GM12878 (cell line): Measurements from ENCODE around the gene PDGFB. TPM values are rescaled to one million over a fixed set of nuclear protein-coding genes. Genes with fewer than 3 reads are reported as not detected.

Source experiments
- ATF7 ChIP-seq: fragments of 450-650 bp; IDR thresholded peaks from 2 replicates; pipeline ENCODE4 v1.6.1; 2016; ENCODE audit warnings: low read depth, mild to moderate bottlenecking
- CEBPB ChIP-seq, 2 experiments: fragments of 150-350 bp in 1 of 2; IDR thresholded peaks; 2 replicates each; pipeline ENCODE4 v1.6.1; 2012 to 2014; ENCODE audit warnings: low read depth in 2 of 2, low read length in 2 of 2, borderline replicate concordance in 1 of 2, inconsistent platforms in 1 of 2
- CHD1 ChIP-seq: IDR thresholded peaks from 2 replicates; pipeline ENCODE4 v1.6.1; 2012; ENCODE audit warnings: low read depth, low read length, improper control_type of control experiment
- CREM ChIP-seq: IDR thresholded peaks from 2 replicates; pipeline ENCODE4 v1.6.1; 2014; ENCODE audit warnings: antibody characterized with exemption, low read depth
- EED ChIP-seq: sonication (generic); IDR thresholded peaks from 2 replicates; pipeline ENCODE4 v1.6.1; 2016; ENCODE audit warnings: antibody characterized with exemption, low read depth
- ETV6 ChIP-seq, 2 experiments: fragments of 450-650 bp in 1 of 2; IDR thresholded peaks in 1 of 2; conservative IDR thresholded peaks in 1 of 2; 2 replicates each; pipeline ENCODE4 v1.6.1; 2014; ENCODE audit warnings: antibody characterized with exemption in 1 of 2, borderline replicate concordance in 1 of 2, low read depth in 1 of 2, mild to moderate bottlenecking in 1 of 2, moderate library complexity in 1 of 2
- KDM1A ChIP-seq: fragments of 200-600 bp; sonication (generic); IDR thresholded peaks from 2 replicates; pipeline ENCODE4 v1.6.1; 2016; ENCODE audit warnings: borderline replicate concordance
- MTA2 ChIP-seq: fragments of 450-650 bp; IDR thresholded peaks from 2 replicates; pipeline ENCODE4 v1.6.1; 2016; ENCODE audit warnings: low read depth, mild to moderate bottlenecking, moderate library complexity
- NBN ChIP-seq: fragments of 450-650 bp; IDR thresholded peaks from 2 replicates; pipeline ENCODE4 v1.6.1; 2016
- NFIC ChIP-seq: IDR thresholded peaks from 2 replicates; pipeline ENCODE4 v1.6.1; 2012; ENCODE audit warnings: low read depth, mild to moderate bottlenecking, inconsistent platforms, low read length, moderate library complexity
- NFXL1 ChIP-seq: fragments of 450-650 bp; IDR thresholded peaks from 2 replicates; pipeline ENCODE4 v1.6.1; 2017; ENCODE audit warnings: antibody characterized with exemption, mild to moderate bottlenecking, borderline replicate concordance
- PAX8 ChIP-seq: fragments of 450-650 bp; IDR thresholded peaks from 2 replicates; pipeline ENCODE4 v1.6.1; 2017; ENCODE audit warnings: mild to moderate bottlenecking, moderate library complexity
- POLR2AphosphoS2 ChIP-seq: IDR thresholded peaks from 2 replicates; pipeline ENCODE4 v1.6.1; 2011; ENCODE audit warnings: low read depth, mild to moderate bottlenecking, low read length, improper control_type of control experiment, moderate library complexity
- POLR2AphosphoS5 ChIP-seq: IDR thresholded peaks from 2 replicates; pipeline ENCODE4 v1.6.1; 2011; ENCODE audit warnings: mild to moderate bottlenecking, low read length, inconsistent platforms
- SPI1 ChIP-seq: IDR thresholded peaks from 2 replicates; pipeline ENCODE4 v1.6.1; 2011; ENCODE audit warnings: low read depth, mild to moderate bottlenecking, low read length, moderate library complexity, borderline replicate concordance; ENCODE audit not compliant: insufficient read depth
- SREBF1 ChIP-seq: IDR thresholded peaks from 2 replicates; pipeline ENCODE4 v1.6.1; 2012; ENCODE audit warnings: mild to moderate bottlenecking, low read length
- YY1 ChIP-seq: IDR thresholded peaks from 2 replicates; pipeline ENCODE4 v1.6.1; 2011; ENCODE audit warnings: low read depth, mild to moderate bottlenecking, low read length
- ZZZ3 ChIP-seq: IDR thresholded peaks from 2 replicates; pipeline ENCODE4 v1.6.1; 2011; ENCODE audit warnings: low read depth; ENCODE audit not compliant: control insufficient read depth, insufficient read length
- polyA plus RNA-seq, 11 experiments: library from polyadenylated mRNA; depleted of rRNA in 4 of 11; unstranded in 6 of 11; stranded (reverse) in 5 of 11; fragments of >200 nt; fragmentation: Nextera tagmentation in 4 of 11; fragmentation: Illumina TruSeq in 1 of 11; extraction: Ambion mirVana in 4 of 11; extraction: Trizol in 1 of 11; gene quantifications; 1 replicate in 1 of 11; 2 replicates in 10 of 11; pipeline versions ENCODE4 v1.2.1 to v1.2.3, GENCODE V29; 2011 to 2016; ENCODE audit warnings: inconsistent platforms in 2 of 11, missing spikeins in 2 of 11, low read depth in 1 of 11
- total RNA-seq, 4 experiments: library from RNA; depleted of rRNA in 3 of 4; stranded (reverse); fragments of >200 nt in 3 of 4; fragmentation: Illumina TruSeq in 1 of 4; extraction: Trizol in 1 of 4; gene quantifications; 2 replicates each; pipeline versions ENCODE4 v1.2.1 to v1.2.3, GENCODE V29; 2013 to 2021
- TF ChIP-seq, protein P1 (sequence below): fragments of 450-650 bp; IDR thresholded peaks from 2 replicates; pipeline ENCODE4 v1.6.1; 2016; ENCODE audit warnings: mild to moderate bottlenecking
- TF ChIP-seq, protein P2 (sequence below): fragments of 450-650 bp; IDR thresholded peaks from 2 replicates; pipeline ENCODE4 v1.6.1; 2017; ENCODE audit warnings: mild to moderate bottlenecking
- TF ChIP-seq, protein P3 (sequence below): fragments of 450-650 bp; IDR thresholded peaks from 2 replicates; pipeline ENCODE4 v1.6.1; 2017; ENCODE audit warnings: antibody characterized with exemption, mild to moderate bottlenecking, moderate library complexity
- TF ChIP-seq, protein P4 (sequence below): IDR thresholded peaks from 2 replicates; pipeline ENCODE4 v1.6.1; 2012; ENCODE audit warnings: low read length, inconsistent platforms
- TF ChIP-seq, protein P5 (sequence below): IDR thresholded peaks from 2 replicates; pipeline ENCODE4 v1.6.1; 2011; ENCODE audit warnings: low read depth, mild to moderate bottlenecking, low read length, moderate library complexity, borderline replicate concordance; ENCODE audit errors: extremely low read depth

Gene PDGFB
- total and polyA plus RNA-seq, 10 of the 15 experiments (the other 5 are each of a cell fraction or from before 2014, with no cell fraction given): 0.13 to 1.1 (median 0.56) TPM; not detected in 1

DNA sequence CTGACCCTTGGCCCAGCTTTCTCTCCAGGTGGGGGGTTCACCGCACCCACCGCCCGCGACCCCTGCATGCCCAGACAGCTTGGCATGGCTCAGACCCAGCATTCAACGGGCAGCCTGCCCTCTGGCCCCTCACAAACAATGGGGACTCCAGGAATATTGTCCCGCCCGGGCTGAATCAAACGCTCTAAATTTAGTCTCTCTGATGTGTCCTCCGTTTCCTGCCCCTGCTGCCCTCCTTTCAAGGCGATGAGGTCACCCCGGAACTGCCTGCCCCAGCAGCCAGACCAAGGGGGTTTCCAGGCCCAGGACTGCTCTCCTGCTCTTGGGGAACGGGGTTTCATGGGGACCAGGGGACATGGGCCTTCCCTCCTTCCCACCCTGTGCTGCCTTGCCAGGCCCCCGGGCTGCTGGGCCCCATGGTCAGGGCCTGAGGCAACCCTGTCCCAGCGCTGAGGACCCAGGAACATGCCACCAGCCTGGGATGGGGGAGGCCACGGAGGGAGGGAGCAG, 10.1 kb upstream of the PDGFB start (continued):
- TF ChIP-seq NFIC (no peak; the same call in 1 of the 2 replicates), SPI1 (no peak), ATF7 (peak; percentile 93), CEBPB (IDR thresholded peaks at IDR 0.05; ENCODE audit: borderline replicate concordance in 1 of 2, low read depth in 2 of 2, low read length in 2 of 2) (no peak), MTA2 (0 out of 2 replicates have a peak, but pooled peaks have one; percentile 14), CREM (peak; percentile 61; the same call in 1 of the 2 replicates), ETV6 (conservative IDR thresholded peaks at IDR 0.05 in 1 of 2, IDR thresholded peaks at IDR 0.05 in 1 of 2; ENCODE audit: borderline replicate concordance in 1 of 2, low read depth in 1 of 2) (no peak), POLR2AphosphoS5 (peak; percentile 55; the same call in 1 of the 2 replicates), NFXL1 (no peak), EED (peak; percentile 95), CHD1 (no peak), KDM1A (no peak), POLR2AphosphoS2 (no peak), ZZZ3 (no peak), YY1 (peak; percentile 42; the same call in 1 of the 2 replicates), SREBF1 (no peak), NBN (no peak), PAX8 (no peak)
- TF ChIP-seq, protein P1, sequence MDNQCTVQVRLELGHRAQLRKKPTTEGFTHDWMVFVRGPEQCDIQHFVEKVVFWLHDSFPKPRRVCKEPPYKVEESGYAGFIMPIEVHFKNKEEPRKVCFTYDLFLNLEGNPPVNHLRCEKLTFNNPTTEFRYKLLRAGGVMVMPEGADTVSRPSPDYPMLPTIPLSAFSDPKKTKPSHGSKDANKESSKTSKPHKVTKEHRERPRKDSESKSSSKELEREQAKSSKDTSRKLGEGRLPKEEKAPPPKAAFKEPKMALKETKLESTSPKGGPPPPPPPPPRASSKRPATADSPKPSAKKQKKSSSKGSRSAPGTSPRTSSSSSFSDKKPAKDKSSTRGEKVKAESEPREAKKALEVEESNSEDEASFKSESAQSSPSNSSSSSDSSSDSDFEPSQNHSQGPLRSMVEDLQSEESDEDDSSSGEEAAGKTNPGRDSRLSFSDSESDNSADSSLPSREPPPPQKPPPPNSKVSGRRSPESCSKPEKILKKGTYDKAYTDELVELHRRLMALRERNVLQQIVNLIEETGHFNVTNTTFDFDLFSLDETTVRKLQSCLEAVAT: no peak
- TF ChIP-seq, protein P2, sequence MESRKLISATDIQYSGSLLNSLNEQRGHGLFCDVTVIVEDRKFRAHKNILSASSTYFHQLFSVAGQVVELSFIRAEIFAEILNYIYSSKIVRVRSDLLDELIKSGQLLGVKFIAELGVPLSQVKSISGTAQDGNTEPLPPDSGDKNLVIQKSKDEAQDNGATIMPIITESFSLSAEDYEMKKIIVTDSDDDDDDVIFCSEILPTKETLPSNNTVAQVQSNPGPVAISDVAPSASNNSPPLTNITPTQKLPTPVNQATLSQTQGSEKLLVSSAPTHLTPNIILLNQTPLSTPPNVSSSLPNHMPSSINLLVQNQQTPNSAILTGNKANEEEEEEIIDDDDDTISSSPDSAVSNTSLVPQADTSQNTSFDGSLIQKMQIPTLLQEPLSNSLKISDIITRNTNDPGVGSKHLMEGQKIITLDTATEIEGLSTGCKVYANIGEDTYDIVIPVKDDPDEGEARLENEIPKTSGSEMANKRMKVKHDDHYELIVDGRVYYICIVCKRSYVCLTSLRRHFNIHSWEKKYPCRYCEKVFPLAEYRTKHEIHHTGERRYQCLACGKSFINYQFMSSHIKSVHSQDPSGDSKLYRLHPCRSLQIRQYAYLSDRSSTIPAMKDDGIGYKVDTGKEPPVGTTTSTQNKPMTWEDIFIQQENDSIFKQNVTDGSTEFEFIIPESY: no peak
- TF ChIP-seq, protein P3, sequence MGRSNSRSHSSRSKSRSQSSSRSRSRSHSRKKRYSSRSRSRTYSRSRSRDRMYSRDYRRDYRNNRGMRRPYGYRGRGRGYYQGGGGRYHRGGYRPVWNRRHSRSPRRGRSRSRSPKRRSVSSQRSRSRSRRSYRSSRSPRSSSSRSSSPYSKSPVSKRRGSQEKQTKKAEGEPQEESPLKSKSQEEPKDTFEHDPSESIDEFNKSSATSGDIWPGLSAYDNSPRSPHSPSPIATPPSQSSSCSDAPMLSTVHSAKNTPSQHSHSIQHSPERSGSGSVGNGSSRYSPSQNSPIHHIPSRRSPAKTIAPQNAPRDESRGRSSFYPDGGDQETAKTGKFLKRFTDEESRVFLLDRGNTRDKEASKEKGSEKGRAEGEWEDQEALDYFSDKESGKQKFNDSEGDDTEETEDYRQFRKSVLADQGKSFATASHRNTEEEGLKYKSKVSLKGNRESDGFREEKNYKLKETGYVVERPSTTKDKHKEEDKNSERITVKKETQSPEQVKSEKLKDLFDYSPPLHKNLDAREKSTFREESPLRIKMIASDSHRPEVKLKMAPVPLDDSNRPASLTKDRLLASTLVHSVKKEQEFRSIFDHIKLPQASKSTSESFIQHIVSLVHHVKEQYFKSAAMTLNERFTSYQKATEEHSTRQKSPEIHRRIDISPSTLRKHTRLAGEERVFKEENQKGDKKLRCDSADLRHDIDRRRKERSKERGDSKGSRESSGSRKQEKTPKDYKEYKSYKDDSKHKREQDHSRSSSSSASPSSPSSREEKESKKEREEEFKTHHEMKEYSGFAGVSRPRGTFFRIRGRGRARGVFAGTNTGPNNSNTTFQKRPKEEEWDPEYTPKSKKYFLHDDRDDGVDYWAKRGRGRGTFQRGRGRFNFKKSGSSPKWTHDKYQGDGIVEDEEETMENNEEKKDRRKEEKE: no peak
- TF ChIP-seq, protein P4, sequence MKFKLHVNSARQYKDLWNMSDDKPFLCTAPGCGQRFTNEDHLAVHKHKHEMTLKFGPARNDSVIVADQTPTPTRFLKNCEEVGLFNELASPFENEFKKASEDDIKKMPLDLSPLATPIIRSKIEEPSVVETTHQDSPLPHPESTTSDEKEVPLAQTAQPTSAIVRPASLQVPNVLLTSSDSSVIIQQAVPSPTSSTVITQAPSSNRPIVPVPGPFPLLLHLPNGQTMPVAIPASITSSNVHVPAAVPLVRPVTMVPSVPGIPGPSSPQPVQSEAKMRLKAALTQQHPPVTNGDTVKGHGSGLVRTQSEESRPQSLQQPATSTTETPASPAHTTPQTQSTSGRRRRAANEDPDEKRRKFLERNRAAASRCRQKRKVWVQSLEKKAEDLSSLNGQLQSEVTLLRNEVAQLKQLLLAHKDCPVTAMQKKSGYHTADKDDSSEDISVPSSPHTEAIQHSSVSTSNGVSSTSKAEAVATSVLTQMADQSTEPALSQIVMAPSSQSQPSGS: no peak; the same call in 1 of the 2 replicates
- TF ChIP-seq, protein P5, sequence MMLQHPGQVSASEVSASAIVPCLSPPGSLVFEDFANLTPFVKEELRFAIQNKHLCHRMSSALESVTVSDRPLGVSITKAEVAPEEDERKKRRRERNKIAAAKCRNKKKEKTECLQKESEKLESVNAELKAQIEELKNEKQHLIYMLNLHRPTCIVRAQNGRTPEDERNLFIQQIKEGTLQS: no peak
